Measurements from ENCODE around the gene CEP41. TPM values are rescaled to one million over a fixed set of nuclear protein-coding genes. Genes with fewer than 3 reads are reported as not detected.
A peak's percentile ranks its signal among the peaks of the same experiment; 100 is the strongest.

The CEP41 gene
- total RNA-seq, 2 donors from 2014 or later, result 8.7 to 9.0 TPM

- Histone ChIP-seq H3K9me3 (no peaks in the 10 kb centered on the region), H3K27ac (peak overlapping the region; percentile 30 to 70)
Measured at GRCh38 chr7:130363026-130363847, 77.6 kb downstream of the CEP41 start.

DNA sequence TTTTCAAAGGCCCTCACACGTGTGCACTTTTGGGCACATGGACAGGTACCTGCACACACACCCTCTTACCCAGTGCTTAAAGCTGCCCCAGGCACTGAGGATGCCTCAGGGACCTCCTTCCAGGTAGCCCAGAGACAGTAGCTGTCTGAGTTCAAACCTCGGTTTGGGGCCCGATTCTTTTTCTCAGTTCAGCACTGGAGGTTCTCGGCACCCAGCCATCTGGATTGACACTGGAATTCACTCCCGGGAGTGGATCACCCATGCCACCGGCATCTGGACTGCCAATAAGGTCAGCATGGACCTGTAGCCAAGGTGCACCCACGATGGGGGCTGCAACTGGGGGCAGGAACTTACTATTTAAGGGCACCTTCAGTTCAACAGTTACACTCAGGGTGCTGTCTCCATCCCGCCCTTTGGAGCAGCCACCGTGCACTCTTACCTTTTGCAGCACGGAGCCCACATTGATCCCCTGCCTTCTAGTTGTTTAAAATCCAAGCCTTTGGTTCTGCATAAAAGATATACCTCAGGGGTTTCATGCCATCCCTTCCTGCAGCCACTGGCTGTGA lies 78.5 kb downstream of the CEP41 start:
- DNase-seq (ENCODE audit: low spot score), result no peak
- TF ChIP-seq, protein P1, sequence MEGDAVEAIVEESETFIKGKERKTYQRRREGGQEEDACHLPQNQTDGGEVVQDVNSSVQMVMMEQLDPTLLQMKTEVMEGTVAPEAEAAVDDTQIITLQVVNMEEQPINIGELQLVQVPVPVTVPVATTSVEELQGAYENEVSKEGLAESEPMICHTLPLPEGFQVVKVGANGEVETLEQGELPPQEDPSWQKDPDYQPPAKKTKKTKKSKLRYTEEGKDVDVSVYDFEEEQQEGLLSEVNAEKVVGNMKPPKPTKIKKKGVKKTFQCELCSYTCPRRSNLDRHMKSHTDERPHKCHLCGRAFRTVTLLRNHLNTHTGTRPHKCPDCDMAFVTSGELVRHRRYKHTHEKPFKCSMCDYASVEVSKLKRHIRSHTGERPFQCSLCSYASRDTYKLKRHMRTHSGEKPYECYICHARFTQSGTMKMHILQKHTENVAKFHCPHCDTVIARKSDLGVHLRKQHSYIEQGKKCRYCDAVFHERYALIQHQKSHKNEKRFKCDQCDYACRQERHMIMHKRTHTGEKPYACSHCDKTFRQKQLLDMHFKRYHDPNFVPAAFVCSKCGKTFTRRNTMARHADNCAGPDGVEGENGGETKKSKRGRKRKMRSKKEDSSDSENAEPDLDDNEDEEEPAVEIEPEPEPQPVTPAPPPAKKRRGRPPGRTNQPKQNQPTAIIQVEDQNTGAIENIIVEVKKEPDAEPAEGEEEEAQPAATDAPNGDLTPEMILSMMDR (IDR thresholded peaks at IDR 0.05), result no peak
- Histone ChIP-seq H3K4me1 (ENCODE audit: control insufficient read depth in 1 of 2, low read depth in 2 of 2) (peaks cover 4 to 29% of the 10 kb centered on the region in 2 donors), H3K27ac (no peak overlapping the region), H3K4me3 (no peak overlapping the region), H3K27me3 (replicated peaks; ENCODE audit: insufficient read depth) (no peaks in the 10 kb centered on the region), H3K36me3 (no peaks in the 10 kb centered on the region), H3K9me3 (no peaks in the 10 kb centered on the region)
- ATAC-seq (ENCODE audit: insufficient number of reproducible peaks, low FRiP score, low read depth), result no peak

More at GRCh38 chr7:130363026-130363847, 77.6 kb downstream of the CEP41 start:
- H3K4me1 ChIP-seq (ENCODE audit: control insufficient read depth in 1 of 2, low read depth in 2 of 2), result peaks cover 3 to 23% of the 10 kb centered on the region in 2 donors
- H3K4me3 ChIP-seq, result no peak overlapping the region
- no peaks in the 10 kb centered on the region for H3K27me3 ChIP-seq (replicated peaks; ENCODE audit: insufficient read depth)
- H3K36me3 ChIP-seq, result no peaks in the 10 kb centered on the region
- DNase-seq (ENCODE audit: low spot score) (peak; percentile 51), ATAC-seq (ENCODE audit: insufficient number of reproducible peaks, low FRiP score, low read depth) (peak; percentile 85)
- TF ChIP-seq, protein P1 (IDR thresholded peaks at IDR 0.05), result no peak

- no peak for ATAC-seq (ENCODE audit: insufficient number of reproducible peaks, low FRiP score, low read depth)
- Histone ChIP-seq H3K9me3 (no peaks in the 10 kb centered on the region), H3K4me3 (no peak overlapping the region), H3K27me3 (replicated peaks; ENCODE audit: insufficient read depth) (no peaks in the 10 kb centered on the region), H3K27ac (no peak overlapping the region), H3K4me1 (ENCODE audit: control insufficient read depth in 1 of 2, low read depth in 2 of 2) (peaks cover 11 to 36% of the 10 kb centered on the region in 2 donors), H3K36me3 (no peaks in the 10 kb centered on the region)
- DNase-seq (ENCODE audit: low spot score), result no peak
- TF ChIP-seq, protein P1 (IDR thresholded peaks at IDR 0.05), result no peak
Measured at GRCh38 chr7:130361681-130362080, 79.1 kb downstream of the CEP41 start.

DNA sequence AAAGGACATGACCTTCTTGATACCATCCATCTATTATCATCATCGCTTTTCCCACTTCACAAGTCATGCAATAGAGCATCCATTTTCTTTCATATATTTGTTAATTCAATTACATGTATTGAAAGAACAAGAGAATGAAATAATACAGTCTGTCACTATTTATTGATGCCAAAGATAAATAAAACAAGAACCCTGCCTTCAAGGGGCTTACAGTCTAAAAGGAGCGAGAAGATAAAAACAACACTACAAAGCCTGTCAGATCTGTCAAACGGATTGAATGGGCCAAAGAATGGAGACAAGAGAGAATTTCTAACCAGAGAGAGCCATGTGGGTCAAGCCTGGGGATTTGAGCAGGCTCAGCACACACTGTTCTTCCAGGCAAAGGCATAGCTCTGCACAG lies 80.3 kb downstream of the CEP41 start:
- Histone ChIP-seq H3K27ac (no peak overlapping the region), H3K36me3 (no peaks in the 10 kb centered on the region), H3K4me1 (ENCODE audit: control insufficient read depth in 1 of 2, low read depth in 2 of 2) (peaks cover 15 to 47% of the 10 kb centered on the region in 2 donors), H3K4me3 (no peak overlapping the region), H3K9me3 (no peaks in the 10 kb centered on the region), H3K27me3 (replicated peaks; ENCODE audit: insufficient read depth) (no peaks in the 10 kb centered on the region)
- ATAC-seq (ENCODE audit: insufficient number of reproducible peaks, low FRiP score, low read depth), result no peak
- DNase-seq (ENCODE audit: low spot score), result no peak
- TF ChIP-seq, protein P1 (IDR thresholded peaks at IDR 0.05), result no peak

GRCh38 chr7:130359276-130359857 lies 81.4 kb downstream of the CEP41 start:
- TF ChIP-seq, protein P1 (IDR thresholded peaks at IDR 0.05), result no peak
- Histone ChIP-seq H3K9me3 (no peaks in the 10 kb centered on the region), H3K4me1 (ENCODE audit: control insufficient read depth in 1 of 2, low read depth in 2 of 2) (peaks cover 15 to 38% of the 10 kb centered on the region in 2 donors), H3K27me3 (replicated peaks; ENCODE audit: insufficient read depth) (no peaks in the 10 kb centered on the region), H3K4me3 (no peak overlapping the region), H3K27ac (no peak overlapping the region), H3K36me3 (no peaks in the 10 kb centered on the region)
- DNase-seq (ENCODE audit: low spot score), result no peak
- no peak for ATAC-seq (ENCODE audit: insufficient number of reproducible peaks, low FRiP score, low read depth)

Data from thoracic aorta (tissue), 2 donors.